ENCODE results near the gene MCTP1.

The MCTP1 gene

DNA sequence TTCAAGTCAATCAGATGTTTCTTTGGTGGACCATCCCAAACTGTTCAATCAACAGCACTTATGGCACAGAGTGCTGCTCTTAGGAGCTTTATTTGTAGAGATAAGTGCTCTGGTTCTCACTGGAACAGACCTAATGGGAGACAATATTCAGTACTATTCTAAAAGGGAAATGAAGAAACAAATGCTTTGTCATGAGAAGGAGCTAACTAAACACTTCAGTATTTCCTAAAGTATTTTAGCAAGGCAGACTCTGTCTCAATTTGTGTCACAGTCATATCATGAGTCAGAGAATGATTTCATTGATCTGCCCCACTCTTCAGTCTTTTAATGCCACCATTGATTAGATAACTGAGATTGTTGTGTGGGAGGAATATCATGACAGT, 491.1 kb downstream of the MCTP1 start:
- peak; percentile 65 for DNase-seq

DNA sequence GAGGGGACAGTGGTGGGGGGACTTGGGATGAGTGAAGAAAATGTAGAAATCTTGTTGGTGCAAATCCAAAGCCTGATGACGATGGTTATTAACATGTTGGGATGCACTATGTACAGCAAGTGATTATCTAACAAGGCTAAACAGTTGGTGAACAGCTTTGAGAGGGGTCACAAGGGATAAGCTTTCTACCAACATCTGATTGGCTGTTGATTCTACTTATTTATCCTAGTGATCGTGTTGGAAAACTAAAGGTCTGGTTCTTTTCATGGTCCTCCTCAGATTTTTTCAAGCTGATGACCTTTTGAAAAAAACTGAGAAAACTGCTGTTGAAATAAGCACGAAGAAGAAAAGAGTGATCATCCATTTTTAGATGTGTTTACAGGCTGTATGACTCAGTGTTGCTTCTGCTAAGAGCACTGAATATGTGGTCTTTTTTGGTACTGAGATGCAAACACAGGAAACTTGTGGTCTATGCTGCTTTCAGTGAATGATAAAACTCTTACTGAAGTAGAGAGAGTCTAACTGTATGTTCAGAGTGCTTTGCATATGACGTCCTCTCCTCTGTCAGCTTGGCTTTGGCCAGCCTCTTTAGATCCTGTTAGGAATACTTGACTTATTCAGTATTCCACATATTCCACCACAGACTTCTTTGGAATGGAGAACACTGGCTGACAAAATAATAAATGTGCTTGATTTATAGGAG, 491.6 kb downstream of the MCTP1 start:
- DNase-seq = peak; percentile 88

DNA sequence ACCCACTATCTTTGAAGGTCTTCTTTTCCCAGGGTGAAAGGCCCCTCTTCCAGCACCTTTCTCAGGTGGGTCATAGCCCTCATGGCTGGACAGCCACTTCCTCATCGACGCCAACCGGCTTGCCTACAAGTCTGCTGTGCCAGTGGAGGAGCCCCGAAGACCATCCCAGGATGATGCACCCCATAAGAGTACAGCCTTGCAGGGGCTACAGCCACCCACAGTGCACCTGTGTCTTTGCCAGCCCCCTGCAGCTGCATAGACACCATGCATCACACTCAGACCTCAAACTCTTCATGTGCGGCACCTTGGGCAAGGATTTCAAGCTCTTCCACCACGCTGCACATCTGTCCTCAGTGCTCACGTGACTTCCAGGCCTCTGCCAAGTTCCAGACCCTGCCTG, 493.1 kb downstream of the MCTP1 start:
- DNase-seq = no peak

DNA sequence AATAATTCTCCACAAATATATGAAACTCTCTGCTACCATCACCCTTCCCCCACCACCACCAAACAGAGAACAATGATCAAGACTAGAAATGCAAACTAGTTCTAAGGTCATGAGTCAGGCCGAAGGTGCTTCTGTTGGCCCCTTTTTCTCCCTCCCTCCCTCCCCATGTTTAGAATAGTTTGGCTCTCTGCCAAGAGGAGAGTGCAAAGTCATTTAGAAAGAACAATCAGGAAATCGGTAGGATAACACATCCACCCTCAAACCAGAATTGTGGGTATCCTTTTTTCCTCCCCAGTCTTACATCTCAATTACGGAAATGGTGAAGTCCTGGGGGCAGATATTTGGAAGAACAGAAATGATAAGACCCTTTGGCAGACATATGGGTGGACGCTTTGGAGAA, 496.4 kb downstream of the MCTP1 start:
- DNase-seq = no peak

DNA sequence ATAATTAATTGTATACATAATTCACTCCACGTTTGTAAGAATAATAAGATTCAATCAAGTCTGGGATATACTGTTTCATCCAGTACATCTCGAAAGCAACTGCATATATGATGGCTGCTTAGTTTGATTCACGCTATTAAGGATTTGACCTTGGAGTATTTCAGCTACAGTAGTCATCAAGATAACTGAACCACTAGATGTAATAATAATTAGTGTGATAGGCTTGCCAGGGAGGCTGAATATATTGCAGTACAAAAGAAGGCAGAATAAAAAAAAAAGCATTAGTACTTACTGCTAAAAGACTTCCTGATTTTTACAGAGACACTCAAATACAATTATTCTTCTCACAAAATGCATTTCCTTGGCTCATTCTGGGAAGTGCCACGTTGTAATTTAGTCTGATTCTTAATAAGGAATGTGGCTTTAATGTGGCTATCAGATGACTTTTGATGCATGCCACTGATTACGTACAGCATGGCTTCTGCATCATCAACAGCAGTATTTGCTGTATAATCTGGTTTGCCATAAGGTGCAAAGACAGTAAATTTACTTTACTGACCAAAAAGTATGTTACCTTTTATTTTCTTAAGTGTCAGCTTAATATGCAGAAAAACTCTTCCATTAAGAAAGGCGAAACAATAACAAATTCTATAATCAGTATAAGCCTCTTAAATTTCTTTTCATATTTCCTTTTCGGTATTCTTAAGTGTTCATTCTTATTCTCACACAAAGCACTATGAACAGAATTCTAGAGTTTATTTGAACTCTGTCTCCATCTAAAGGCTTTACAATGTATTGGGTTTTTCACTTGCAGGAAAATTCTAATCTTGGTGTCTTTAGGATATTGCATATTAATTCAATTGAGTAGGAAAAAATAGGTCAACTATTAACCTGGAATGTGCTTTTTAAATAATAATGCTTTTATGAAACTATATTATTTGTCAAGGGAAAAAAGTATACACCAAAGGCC, 500.1 kb downstream of the MCTP1 start:
- DNase-seq = no peak

DNA sequence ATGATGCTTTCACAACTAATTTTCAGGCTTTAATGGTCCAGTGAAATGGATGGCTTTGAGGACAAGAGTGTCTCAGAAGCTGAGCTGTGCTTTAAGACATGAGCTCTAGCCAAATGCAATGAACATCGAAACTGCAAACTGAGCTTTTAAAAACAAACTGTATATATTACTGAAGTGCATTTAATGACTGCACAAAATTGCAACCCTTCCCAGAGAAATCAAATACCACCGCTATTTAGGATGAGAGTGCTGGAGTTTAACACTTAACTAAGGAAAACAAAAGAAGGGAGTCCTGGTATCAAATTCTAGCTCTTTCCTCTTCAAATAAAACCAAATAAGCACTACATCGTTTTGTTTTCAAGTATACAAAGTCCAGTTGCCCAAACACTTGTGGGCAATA, 502.5 kb downstream of the MCTP1 start:
- no peak for DNase-seq

DNA sequence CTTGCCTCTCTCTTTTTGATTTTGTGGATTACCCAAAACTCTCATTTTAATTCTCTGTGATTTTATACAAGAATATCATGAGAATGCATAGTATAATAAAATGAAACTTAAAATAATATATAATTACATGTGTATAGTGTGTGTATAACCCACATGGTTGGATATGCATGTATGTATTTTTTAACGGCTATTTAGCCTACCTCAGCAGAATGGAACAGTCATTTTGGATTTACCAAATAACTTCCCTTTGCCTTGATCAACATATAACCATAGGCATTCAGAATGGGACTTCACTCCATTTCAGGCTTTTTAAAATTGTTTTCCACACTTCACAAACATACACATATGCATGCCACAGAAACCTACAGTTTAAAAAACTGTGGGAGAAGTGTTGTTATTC, 505.2 kb downstream of the MCTP1 start:
- no peak for DNase-seq

DNA sequence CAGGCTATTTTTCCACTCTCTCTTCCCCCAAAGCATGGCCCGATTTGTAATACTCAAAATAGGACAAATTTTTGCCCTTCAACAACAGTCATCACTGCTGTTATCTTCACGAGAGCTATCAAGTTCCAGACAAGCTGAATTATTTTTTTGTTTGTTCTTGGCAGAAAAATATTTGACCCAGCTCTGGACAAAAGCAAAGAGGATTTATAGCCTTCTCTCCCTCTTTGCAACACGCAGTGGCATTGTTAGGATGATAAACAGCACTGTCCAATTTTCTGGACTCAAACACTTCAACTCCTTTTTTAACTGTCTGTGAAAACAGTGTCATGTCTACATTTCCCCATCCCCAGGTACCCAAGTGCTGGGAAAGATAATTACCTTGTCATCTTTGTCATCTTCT, 506.2 kb downstream of the MCTP1 start:
- DNase-seq = no peak

DNA sequence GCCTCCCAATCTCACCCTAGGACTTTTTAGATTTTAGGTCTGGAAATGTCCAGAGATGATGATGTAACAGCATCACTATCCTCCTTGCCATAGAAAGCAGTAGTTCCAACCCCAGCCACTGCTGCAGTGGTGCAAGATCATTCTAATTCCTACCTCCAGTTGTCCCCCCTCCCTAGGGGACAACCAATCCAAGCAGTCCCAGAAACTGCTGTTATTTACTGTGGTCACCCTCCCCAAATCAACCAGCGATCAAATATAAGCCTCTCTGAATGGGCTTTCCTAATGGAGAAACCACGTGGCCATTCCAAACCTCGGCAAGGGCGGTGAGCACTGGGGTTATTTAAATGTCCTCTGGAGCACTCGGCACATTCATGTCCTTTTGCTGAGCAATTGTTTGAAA, 506.6 kb downstream of the MCTP1 start:
- DNase-seq = no peak

DNA sequence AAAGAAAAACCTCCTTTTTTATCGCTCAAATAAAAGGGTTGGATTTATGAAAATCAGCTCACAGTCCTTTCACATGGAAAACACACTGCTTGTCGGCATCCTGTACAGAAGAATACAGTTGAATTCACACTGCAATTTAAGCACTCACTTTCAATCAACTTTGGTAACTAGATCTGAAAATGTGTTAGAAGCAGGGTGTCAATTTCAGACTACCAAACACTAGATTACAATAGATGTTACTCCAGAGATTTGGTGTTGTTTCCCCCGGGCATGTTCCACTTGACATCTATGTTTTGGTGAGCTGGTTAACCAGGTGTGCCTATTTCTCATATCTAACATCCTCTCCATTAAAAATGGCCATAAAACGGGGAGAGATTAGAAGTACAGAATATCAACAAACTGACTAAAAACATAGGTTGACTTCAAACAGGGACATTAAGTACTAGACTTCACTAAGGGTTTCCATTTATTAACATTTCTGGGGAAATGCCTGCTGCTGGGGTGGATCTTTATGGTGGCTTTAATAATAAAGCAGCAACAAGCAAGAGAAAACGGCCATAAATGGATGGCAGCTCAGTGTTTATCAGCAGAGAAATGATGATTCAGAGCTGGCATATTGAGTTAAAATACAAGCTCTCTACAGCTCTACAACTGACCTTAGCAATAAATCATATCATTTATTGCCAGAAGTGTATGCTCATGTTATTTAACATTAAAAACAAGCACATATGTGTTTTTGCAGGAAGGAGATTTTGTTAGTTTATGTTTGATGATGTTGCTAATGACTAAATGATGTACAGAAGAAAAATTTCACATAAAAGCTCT, 507.6 kb downstream of the MCTP1 start:
- DNase-seq = no peak

DNA sequence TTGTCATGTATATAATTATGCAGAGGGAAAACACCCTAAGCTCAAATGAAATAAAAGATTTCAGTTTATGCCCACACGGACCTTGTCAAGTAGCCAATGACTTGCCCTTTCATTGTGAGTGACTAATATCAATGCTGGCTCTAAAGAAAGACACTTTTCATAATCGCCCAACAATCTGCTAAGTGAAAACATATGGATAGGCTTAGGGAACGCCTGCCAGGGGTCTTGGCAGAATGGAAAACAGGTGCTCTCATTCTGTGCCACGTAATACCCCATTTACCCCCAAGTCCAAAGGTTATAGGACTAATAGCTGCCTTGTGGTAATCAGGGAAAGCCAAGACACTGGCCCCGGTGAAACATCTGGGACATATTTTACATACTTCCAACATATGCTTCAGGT, 508.7 kb downstream of the MCTP1 start:
- peak; percentile 36 for DNase-seq

DNA sequence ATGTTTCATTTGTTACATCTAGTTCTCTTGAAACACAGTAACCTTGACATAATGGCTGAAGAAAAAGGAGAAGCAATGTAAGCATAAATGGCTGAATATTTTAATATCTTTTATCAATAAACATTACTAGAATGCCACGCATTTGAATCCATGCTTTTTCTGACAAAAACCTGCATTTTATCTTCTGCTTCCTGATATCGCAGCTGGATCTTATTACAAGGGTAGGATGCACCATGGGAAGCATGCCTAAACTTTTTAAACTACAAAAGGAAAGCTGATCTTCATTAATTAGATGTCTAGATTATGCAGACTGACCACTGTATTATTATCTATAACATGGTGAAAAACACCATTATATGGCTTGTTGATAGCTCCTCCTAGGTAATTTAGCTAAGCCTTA, 509.8 kb downstream of the MCTP1 start:
- DNase-seq = no peak

DNA sequence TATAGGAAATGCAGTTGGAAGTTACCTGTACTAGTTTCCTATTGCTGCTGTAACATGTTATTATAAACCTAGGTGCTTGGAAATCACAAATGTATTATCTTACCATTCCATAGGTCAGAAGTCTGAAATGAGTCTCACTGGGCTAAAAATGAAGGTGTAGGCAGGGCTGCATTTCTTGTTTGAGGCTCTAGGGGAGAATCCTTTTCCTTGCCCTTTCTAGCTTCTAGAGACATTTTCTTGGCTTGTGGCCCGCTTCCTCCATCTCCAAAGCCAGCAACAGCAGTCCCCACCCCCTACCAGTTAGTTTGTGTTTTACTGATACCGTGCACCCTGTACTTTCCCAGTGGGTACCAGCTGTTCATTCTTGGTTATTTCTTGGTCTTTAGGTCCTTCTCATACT, 513.2 kb downstream of the MCTP1 start:
- no peak for DNase-seq

DNA sequence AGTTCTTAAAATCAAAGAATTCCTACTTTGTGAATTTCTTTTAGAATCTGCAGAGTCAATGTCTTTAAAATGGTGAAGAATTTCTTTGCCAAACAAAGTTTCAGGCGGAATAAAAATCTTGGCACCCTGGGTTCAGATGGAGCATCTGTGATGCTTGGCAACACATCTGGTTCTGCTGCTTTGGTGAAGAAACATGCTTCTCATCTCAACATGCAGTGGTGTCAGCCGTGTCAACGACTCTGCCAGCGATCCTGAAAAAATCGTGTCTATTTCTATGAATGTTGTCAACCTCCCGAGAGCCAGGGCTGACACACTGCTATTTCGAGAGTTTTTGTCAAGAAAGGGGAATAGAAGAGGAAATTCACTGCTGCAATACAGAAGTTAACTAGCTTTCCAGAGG, 514.9 kb downstream of the MCTP1 start:
- no peak for DNase-seq

DNA sequence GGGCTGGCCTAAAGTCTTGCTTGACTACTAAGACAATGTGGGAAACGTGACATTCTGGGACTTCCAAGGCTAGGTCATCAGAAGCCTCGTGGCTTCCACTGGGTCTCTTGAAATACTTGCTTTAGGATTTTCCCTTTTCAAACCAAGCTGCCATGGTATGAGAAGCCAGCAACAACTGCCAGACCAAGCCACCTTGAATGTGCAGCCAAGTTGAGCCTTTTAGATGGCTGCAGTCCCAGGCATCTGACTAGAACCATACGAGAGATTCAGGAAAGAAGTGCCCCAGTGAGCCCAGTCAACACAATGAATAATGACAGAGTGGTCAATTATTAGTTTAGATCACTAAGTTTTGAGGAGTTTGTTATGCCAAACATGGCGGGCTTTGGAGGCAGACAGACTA, 523.1 kb downstream of the MCTP1 start:
- no peak for DNase-seq

DNA sequence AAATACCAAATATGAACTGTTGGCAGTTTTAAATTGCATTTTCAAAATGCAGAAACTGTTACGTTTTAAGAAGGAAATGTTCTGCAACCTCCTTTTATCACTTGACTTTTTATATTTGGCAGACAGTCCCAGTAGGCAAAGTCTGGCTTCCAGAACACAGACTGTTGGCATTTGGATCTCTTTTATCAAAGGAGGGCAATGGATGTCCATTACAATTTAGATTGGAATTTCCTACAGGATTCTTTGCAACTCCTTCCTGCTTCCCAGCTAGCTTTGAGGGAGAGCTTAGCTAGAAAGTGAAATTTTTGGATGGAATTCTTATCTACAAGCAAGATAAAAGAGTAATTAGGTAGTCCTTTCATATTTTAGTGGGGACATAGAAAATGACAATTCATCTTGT, 523.8 kb downstream of the MCTP1 start:
- no peak for DNase-seq

DNA sequence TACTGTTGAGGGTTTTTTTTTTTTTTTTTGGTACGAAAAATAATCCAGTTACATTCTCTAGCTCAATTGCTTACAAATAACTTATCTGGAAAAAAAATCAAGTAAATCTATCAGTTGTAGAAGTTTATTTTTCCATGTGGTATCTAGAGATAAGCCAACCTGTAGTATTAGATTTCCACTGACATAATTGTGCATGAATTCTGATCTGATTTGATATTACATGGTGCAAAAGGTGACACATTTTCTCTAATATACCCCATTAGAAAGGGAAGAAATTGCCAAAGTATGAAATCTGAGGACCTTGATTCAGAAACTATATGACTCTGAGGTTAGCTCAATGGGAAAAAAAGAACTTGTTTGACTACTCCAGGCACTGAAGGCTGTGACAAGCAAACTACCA, 524.9 kb downstream of the MCTP1 start:
- no peak for DNase-seq

DNA sequence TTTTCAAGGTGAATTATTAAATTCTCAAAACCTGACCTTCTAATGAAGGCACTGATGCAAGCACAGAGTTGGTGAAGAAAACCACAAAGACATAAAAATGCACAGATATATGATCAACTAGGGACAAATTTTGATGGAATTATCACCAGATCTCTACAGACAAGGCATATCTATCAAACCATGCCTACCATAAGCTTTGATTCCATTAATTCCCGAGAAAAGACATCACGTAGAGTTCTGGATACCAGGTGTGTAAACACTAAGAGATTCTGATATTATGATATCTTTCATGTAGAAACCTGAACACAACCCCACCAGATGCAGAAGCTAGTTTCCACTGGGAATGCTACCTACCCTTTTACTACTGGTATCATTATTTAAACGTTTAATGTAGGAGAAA, 525.9 kb downstream of the MCTP1 start:
- no peak for DNase-seq

DNA sequence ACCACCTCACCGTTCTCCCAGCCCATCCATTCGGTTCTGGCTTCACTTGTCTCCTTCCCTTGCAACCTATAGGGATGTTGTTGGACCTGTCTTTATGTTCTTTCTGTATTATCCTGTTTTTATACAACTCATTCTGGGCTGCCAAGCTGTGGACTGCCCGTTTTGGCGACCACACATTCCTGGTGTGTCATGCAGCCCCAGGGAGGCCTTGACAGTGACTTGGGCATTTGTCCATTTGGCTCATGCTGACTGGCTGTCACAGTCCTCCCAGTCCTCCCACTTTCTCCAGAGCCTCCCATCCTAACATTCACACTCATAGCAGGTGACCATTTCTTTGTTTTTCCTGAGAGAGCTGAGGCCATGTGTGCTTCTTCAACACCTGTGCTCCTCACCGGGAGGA, 530.1 kb downstream of the MCTP1 start:
- no peak for DNase-seq

DNA sequence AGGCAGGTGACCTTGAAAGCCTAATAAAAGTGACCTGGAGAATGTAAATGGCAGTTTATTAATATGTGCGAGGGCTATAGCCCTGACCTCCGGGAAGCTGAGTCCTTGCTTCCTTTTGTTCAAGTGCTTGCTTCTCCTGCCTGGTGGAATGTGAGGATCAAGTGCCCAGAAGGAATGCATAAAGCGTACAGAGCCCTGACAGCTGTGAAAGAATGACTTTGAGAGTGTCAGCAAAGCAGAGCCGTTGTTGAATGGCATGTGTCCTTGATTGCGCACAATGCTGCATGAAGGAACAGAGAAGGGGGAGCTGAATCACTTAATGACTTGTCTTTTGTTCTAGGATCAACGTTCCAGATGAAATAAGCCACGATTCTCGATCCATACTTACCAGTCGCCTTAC, 533.4 kb downstream of the MCTP1 start:
- no peak for DNase-seq

DNA sequence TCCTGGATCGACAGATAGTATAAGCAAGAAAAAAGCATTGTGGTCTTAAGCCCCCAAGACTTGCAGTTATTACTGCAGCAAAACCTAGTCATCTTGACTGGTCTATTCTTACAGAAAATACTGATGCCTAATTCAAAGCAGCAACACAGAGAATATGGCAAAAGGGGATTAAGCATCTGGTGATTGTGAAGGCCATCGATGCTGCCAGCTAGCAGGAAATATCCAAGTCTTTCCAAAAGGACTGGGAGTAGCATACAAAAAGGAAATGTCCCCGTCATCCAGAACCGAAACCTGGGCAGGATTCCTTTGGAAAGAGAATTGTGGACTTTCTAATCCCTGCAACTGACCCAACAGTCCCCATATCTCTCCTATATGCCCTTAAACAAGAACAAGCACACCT, 534.2 kb downstream of the MCTP1 start:
- no peak for DNase-seq

DNA sequence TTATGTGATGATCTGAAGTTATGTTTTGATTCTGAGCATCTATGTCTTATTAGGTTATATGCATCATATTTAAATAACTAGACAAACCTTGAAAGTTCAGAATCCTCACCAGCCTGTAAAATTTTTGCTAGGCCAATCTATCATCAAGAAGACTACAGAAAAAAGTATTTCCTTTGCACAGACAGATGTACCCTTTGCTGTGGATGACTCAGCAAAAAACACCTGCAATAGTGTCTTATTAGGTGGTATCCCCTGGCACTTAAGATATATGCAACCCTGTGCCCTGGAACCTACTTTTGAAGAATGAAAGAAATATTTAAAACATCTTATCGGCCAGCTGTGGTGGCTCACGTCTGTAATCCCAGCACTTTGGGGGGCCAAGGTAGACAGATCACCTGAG, 535.9 kb downstream of the MCTP1 start:
- DNase-seq = no peak

DNA sequence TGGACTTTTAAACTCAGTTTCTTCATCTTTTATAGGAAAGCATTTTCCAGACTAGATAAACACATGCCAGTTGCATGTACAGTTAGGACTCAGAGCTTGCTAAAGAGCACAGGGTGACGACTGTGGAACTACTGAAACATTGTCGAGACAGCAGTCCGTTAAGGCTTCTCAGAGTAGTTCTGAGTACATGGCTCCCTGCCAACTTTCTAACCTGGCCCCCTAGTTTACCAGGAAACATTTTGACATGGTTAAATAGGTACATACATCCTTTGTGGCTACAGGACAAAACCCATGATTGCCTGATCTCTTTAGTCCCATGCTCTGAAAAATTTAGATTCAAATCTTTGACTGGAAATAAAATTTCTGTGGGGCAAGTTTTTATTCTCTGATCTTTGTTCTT, 536.7 kb downstream of the MCTP1 start:
- no peak for DNase-seq

DNA sequence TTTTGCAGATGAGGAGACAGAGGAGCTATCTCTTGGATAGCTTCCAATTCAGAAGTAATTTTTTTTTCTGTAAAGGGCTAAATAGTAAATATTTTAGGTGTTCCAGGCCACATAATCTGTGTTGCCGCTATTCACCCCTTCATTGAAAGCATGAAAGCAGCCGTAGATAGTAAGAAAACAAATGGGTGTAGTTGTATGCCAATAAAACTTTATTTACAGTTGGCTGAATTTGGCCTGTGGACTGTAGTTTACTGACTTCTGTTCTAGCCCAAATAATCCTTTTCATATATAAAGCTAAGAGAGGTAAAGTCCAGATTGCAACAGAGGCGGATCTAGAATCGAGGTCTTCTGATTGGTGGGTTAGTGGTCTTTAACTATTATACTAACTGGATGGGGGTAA, 537.5 kb downstream of the MCTP1 start:
- no peak for DNase-seq
